Measurements from ENCODE around the gene EREG.

GRCh38 chr4:74433043-74433442 is 68.1 kb downstream of the EREG start:
- TF ChIP-seq ZFP30 (CRISPR knock-in tag; IDR thresholded peaks at IDR 0.05) (no peak), ARNTL (CRISPR knock-in tag; IDR thresholded peaks at IDR 0.05; ENCODE audit: borderline replicate concordance, low read depth) (no peak), ZNF565 (CRISPR knock-in tag; conservative IDR thresholded peaks at IDR 0.05; ENCODE audit: low read depth) (no peak), PATZ1 (CRISPR knock-in tag; IDR thresholded peaks at IDR 0.05; ENCODE audit: borderline replicate concordance) (no peak), POU6F1 (CRISPR knock-in tag; IDR thresholded peaks at IDR 0.05; ENCODE audit: borderline replicate concordance, low read depth) (no peak), CSDC2 (CRISPR knock-in tag; IDR thresholded peaks at IDR 0.05) (no peak), CREB5 (CRISPR knock-in tag; IDR thresholded peaks at IDR 0.05; ENCODE audit: low read depth) (no peak)

All from SK-N-SH treated with all-trans-retinoic acid at 6 μM for 48 hours (cell line).